Liver (tissue), 9 donors: Measurements from ENCODE around the gene OR1J2. TPM values are rescaled to one million over a fixed set of nuclear protein-coding genes. Genes with fewer than 3 reads are reported as not detected.

ENCODE experiments used
- DNase-seq: peaks from one replicate; pipeline ENCODE4 v3.0.0-alpha.2; 2017; ENCODE audit warnings: low spot score
- H3K27ac ChIP-seq, 2 donors: one replicate each; pipeline ENCODE4 v1.7.0; 2013; ENCODE audit warnings: inconsistent platforms in 2 of 2, low read length in 2 of 2, control low read depth in 1 of 2, low read depth in 1 of 2, mild to moderate bottlenecking in 1 of 2
- H3K27me3 ChIP-seq, 4 donors: one replicate each; pipeline versions ENCODE4 v1.6.1 to v1.7.0; 2013; ENCODE audit warnings: low read length in 3 of 4, inconsistent platforms in 1 of 4, mild to moderate bottlenecking in 1 of 4, moderate library complexity in 1 of 4; ENCODE audit not compliant: control insufficient read depth in 4 of 4, insufficient read depth in 4 of 4
- H3K36me3 ChIP-seq, 4 donors: one replicate each; pipeline versions ENCODE4 v1.6.1 to v1.7.0; 2013; ENCODE audit warnings: low read length in 3 of 4, mild to moderate bottlenecking in 3 of 4, low read depth in 1 of 4, moderate library complexity in 1 of 4; ENCODE audit not compliant: control insufficient read depth in 4 of 4, insufficient read depth in 3 of 4
- H3K4me1 ChIP-seq, 4 donors: one replicate each; pipeline versions ENCODE4 v1.6.1 to v1.7.0; 2013; ENCODE audit warnings: low read length in 3 of 4, mild to moderate bottlenecking in 3 of 4, moderate library complexity in 1 of 4; ENCODE audit not compliant: control insufficient read depth in 4 of 4, insufficient read depth in 4 of 4
- H3K4me3 ChIP-seq, 3 donors: one replicate each; pipeline versions ENCODE4 v1.6.1 to v1.7.0; 2013; ENCODE audit warnings: low read length in 3 of 3, control low read depth in 1 of 3, low read depth in 1 of 3, mild to moderate bottlenecking in 1 of 3
- H3K9ac ChIP-seq, 2 donors: one replicate each; pipeline ENCODE4 v1.7.0; 2013; ENCODE audit warnings: low read length in 2 of 2, mild to moderate bottlenecking in 2 of 2, moderate library complexity in 2 of 2, control low read depth in 1 of 2, low read depth in 1 of 2
- H3K9me3 ChIP-seq, 4 donors: one replicate each; pipeline versions ENCODE4 v1.6.1 to v1.7.0; 2013; ENCODE audit warnings: low read length in 3 of 4; ENCODE audit not compliant: control insufficient read depth in 4 of 4
- FOXA1 ChIP-seq: IDR thresholded peaks from 2 replicates; pipeline ENCODE4 v1.6.1; 2016; ENCODE audit warnings: antibody characterized with exemption
- GABPA ChIP-seq, 2 donors: IDR thresholded peaks in 1 of 2; conservative IDR thresholded peaks in 1 of 2; 2 replicates each; pipeline ENCODE4 v1.6.1; 2016; ENCODE audit warnings: antibody characterized with exemption in 2 of 2, mild to moderate bottlenecking in 1 of 2, moderate library complexity in 1 of 2
- RAD21 ChIP-seq, 2 donors: IDR thresholded peaks; 2 replicates each; pipeline ENCODE4 v1.6.1; 2016; ENCODE audit warnings: antibody characterized with exemption in 2 of 2, mild to moderate bottlenecking in 2 of 2
- RXRA ChIP-seq, 2 donors: IDR thresholded peaks; 2 replicates each; pipeline ENCODE4 v1.6.1; 2017 to 2018; ENCODE audit warnings: antibody characterized with exemption in 2 of 2, mild to moderate bottlenecking in 1 of 2
- SP1 ChIP-seq: IDR thresholded peaks from 2 replicates; pipeline ENCODE4 v1.6.1; 2018; ENCODE audit warnings: antibody characterized with exemption, mild to moderate bottlenecking
- WGBS: extraction: QIAGEN DNeasy Blood & Tissue Kit; methylation state at CpG from one replicate; pipeline ENCODE4 v1.1.7; 2013; 5-methylcytosine and 5-hydroxymethylcytosine counted together
- polyA plus RNA-seq, 2 donors: library from polyadenylated mRNA; stranded (reverse) in 1 of 2; unstranded in 1 of 2; fragments of 200-250 nt in 1 of 2; fragments of >200 nt in 1 of 2; fragmentation: Nextera tagmentation in 1 of 2; extraction: Ambion mirVana in 1 of 2; gene quantifications; one replicate each; pipeline versions ENCODE4 v1.2.1 to v1.2.3, GENCODE V29; 2013 to 2015
- total RNA-seq, 2 donors: library from RNA; depleted of rRNA; stranded (reverse); fragments of >200 nt; gene quantifications; one replicate each; pipeline ENCODE4 v1.2.3, GENCODE V29; 2014
- TF ChIP-seq, protein P1 (sequence below): IDR thresholded peaks from 2 replicates; pipeline ENCODE4 v1.6.1; 2016; ENCODE audit warnings: antibody characterized with exemption
- TF ChIP-seq, protein P2 (sequence below): IDR thresholded peaks from 2 replicates; pipeline ENCODE4 v1.6.1; 2016; ENCODE audit warnings: antibody characterized with exemption, mild to moderate bottlenecking
- donor health status: healthy.
- donor health status: healthy.
- donor health status: healthy.
- donor health status: healthy.
- donor health status: healthy.

The OR1J2 gene, protein sequence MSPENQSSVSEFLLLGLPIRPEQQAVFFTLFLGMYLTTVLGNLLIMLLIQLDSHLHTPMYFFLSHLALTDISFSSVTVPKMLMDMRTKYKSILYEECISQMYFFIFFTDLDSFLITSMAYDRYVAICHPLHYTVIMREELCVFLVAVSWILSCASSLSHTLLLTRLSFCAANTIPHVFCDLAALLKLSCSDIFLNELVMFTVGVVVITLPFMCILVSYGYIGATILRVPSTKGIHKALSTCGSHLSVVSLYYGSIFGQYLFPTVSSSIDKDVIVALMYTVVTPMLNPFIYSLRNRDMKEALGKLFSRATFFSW
- total RNA-seq, result not detected
- not detected for polyA plus RNA-seq

DNA sequence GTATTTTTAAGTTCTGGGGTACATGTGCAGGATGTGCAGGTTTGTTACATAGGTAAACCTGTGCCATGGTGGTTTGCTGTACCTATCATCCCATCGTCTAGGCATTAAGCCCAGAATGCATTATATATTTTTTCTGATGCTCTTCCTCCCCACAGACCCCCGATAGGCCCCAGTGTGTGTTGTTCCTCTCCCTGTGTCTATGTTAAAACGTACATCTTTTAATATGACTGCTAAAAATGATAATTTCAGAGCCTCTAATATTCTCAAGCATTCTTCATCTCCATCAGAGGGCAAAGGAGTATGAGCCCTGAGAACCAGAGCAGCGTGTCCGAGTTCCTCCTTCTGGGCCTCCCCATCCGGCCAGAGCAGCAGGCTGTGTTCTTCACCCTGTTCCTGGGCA, at the start of gene OR1J2:
Gene OR1J2 (plus strand): TSS at position 301 of the 400 bp plus-strand sequence. CDS start 0 bp downstream, at position 301.
- Histone ChIP-seq H3K36me3 (no peaks in the 10 kb centered on the region), H3K27ac (no peak within 1 kb of the TSS), H3K9ac (no peak within 1 kb of the TSS), H3K27me3 (no peaks in the 10 kb centered on the region), H3K4me3 (no peak within 1 kb of the TSS), H3K4me1 (no peaks in the 10 kb centered on the region), H3K9me3 (no peaks in the 10 kb centered on the region)
- WGBS, result 75% methylated on average over 6 of the region's 6 CpGs
- TF ChIP-seq RXRA (IDR thresholded peaks at IDR 0.05) (no peak), SP1 (no peak), GABPA (IDR thresholded peaks at IDR 0.05 in 1 of 2, conservative IDR thresholded peaks at IDR 0.05 in 1 of 2) (no peak), FOXA1 (no peak)
- TF ChIP-seq, protein P1, sequence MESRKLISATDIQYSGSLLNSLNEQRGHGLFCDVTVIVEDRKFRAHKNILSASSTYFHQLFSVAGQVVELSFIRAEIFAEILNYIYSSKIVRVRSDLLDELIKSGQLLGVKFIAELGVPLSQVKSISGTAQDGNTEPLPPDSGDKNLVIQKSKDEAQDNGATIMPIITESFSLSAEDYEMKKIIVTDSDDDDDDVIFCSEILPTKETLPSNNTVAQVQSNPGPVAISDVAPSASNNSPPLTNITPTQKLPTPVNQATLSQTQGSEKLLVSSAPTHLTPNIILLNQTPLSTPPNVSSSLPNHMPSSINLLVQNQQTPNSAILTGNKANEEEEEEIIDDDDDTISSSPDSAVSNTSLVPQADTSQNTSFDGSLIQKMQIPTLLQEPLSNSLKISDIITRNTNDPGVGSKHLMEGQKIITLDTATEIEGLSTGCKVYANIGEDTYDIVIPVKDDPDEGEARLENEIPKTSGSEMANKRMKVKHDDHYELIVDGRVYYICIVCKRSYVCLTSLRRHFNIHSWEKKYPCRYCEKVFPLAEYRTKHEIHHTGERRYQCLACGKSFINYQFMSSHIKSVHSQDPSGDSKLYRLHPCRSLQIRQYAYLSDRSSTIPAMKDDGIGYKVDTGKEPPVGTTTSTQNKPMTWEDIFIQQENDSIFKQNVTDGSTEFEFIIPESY, result no peak
- TF ChIP-seq, protein P2, sequence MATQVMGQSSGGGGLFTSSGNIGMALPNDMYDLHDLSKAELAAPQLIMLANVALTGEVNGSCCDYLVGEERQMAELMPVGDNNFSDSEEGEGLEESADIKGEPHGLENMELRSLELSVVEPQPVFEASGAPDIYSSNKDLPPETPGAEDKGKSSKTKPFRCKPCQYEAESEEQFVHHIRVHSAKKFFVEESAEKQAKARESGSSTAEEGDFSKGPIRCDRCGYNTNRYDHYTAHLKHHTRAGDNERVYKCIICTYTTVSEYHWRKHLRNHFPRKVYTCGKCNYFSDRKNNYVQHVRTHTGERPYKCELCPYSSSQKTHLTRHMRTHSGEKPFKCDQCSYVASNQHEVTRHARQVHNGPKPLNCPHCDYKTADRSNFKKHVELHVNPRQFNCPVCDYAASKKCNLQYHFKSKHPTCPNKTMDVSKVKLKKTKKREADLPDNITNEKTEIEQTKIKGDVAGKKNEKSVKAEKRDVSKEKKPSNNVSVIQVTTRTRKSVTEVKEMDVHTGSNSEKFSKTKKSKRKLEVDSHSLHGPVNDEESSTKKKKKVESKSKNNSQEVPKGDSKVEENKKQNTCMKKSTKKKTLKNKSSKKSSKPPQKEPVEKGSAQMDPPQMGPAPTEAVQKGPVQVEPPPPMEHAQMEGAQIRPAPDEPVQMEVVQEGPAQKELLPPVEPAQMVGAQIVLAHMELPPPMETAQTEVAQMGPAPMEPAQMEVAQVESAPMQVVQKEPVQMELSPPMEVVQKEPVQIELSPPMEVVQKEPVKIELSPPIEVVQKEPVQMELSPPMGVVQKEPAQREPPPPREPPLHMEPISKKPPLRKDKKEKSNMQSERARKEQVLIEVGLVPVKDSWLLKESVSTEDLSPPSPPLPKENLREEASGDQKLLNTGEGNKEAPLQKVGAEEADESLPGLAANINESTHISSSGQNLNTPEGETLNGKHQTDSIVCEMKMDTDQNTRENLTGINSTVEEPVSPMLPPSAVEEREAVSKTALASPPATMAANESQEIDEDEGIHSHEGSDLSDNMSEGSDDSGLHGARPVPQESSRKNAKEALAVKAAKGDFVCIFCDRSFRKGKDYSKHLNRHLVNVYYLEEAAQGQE, result no peak
- no peak for DNase-seq

DNA sequence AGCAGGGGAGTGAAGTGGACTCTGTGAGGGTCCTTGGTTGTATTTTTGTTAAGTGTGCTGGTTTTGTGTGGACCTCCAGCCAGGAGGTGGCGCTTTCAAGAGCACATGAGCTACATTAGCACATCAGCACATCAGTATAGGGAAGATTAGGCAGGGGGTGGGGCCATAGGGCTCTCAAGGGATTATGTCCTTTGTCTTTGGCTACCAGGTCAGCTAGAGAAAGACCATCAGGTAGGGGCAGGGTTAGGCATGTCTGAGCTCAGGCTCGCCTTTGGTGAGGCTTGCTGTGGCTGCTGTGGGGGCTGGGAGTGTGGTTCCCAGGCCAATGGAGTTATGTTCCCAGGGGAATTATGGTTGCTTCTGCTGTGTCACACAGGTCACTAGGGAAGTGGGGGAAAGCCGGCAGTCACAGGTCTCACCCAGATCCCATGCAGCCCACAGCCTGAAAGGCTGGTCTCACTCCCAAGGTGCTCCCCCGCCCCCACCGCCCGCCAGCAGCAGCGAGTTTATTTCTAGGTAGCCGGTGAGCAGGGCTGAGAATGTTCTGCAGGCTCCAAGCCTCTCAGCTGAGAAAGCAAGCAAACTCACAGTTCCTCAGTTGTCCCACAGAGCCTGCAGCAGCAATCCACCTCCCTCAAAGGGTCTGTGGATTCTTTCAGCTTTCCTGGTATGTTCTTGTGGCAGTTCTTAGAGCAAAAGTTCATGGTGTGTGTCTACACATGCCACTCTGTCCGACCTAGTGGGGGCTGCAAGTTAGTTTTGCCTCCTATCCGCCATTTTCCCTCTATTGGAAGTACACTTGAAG, 46.6 kb upstream of the OR1J2 start:
- H3K4me1 ChIP-seq, result peaks cover 0 to 12% (median 8%) of the 10 kb centered on the region in 4 donors
- peak overlapping the region; percentile 5 to 51 for H3K27ac ChIP-seq
- TF ChIP-seq RAD21 (IDR thresholded peaks at IDR 0.05), result peak in 1 of 2 donors; percentile 37
- TF ChIP-seq, protein P1, result no peak
- H3K9me3 ChIP-seq, result no peaks in the 10 kb centered on the region
- no peaks in the 10 kb centered on the region for H3K36me3 ChIP-seq
- 82% methylated on average over 10 of the region's 10 CpGs for WGBS
- peak overlapping the region; percentile 36 to 59 for H3K9ac ChIP-seq
- DNase-seq, result no peak
- peak overlapping the region; percentile 56 to 73 (median 65) for H3K4me3 ChIP-seq
- H3K27me3 ChIP-seq, result peaks cover 0 to 2% (median 0%) of the 10 kb centered on the region in 4 donors
